ENCODE measurements around the gene ETS1.

- TF ChIP-seq CTCF (conservative IDR thresholded peaks at IDR 0.05; ENCODE audit: low read depth in 2 of 2) (no peak), EZH2 (IDR thresholded peaks at IDR 0.05; ENCODE audit: low read depth, unreplicated experiment) (no peak)
Measured at GRCh38 chr11:128499613-128500253, 87.6 kb downstream of the ETS1 start.
